Activated T-cell treated with anti-CD3 and anti-CD28 coated beads, Interleukin-2, amount 50 U/mL, for 1 hour (primary cell): ENCODE measurements around the gene EPHA8.
A peak's percentile ranks its signal among the peaks of the same experiment; 100 is the strongest.

Experiments used
- DNase-seq: peaks from one replicate; pipeline ENCODE4 v3.0.0-alpha.2; 2020

The EPHA8 gene

GRCh38 chr1:22625262-22625925 is 62.1 kb downstream of the EPHA8 start:
- no peak for DNase-seq

- DNase-seq, result no peak
These were observed 63.2 kb downstream of the EPHA8 start for GRCh38 chr1:22626237-22627157.

- DNase-seq, result no peak
These were observed 64.0 kb downstream of the EPHA8 start for GRCh38 chr1:22627331-22627730.

- DNase-seq, result no peak
These were observed 65.6 kb downstream of the EPHA8 start for GRCh38 chr1:22628698-22629444.

- no peak for DNase-seq
These were observed 66.6 kb downstream of the EPHA8 start for GRCh38 chr1:22629886-22630285.

- DNase-seq, result no peak
These were observed 70.6 kb downstream of the EPHA8 start for GRCh38 chr1:22633697-22634463.

- DNase-seq, result no peak
These were observed 72.1 kb downstream of the EPHA8 start for GRCh38 chr1:22635436-22635835.

GRCh38 chr1:22636353-22636752 is 73.1 kb downstream of the EPHA8 start, which contains the start of gene C1QA:
Gene C1QA, plus strand, starts transcription at chr1:22636628. Its CDS starts 989 bp downstream, at chr1:22637617.
- no peak for DNase-seq

GRCh38 chr1:22636927-22637326 is 73.6 kb downstream of the EPHA8 start:
- no peak for DNase-seq

- DNase-seq, result no peak
These were observed 74.7 kb downstream of the EPHA8 start for GRCh38 chr1:22637907-22638445.

- no peak for DNase-seq
These were observed 75.4 kb downstream of the EPHA8 start for GRCh38 chr1:22638476-22639234.

- no peak for DNase-seq
These were observed 76.0 kb downstream of the EPHA8 start for GRCh38 chr1:22639286-22639685.

GRCh38 chr1:22641247-22641646 is 78.0 kb downstream of the EPHA8 start:
- DNase-seq, result no peak

GRCh38 chr1:22641906-22642636 is 78.8 kb downstream of the EPHA8 start:
- DNase-seq, result peak; percentile 73

GRCh38 chr1:22643381-22643780 is 80.1 kb downstream of the EPHA8 start, which contains the start of gene C1QC:
Gene C1QC, plus strand, starts transcription at chr1:22643633. Its CDS starts 391 bp downstream, at chr1:22644024.
- DNase-seq, result no peak

- no peak for DNase-seq
These were observed 80.6 kb downstream of the EPHA8 start for GRCh38 chr1:22643928-22644327.

- DNase-seq, result no peak
These were observed 82.6 kb downstream of the EPHA8 start for GRCh38 chr1:22645931-22646330.

GRCh38 chr1:22646384-22646783 is 83.1 kb downstream of the EPHA8 start:
- no peak for DNase-seq

- no peak for DNase-seq
These were observed 86.9 kb downstream of the EPHA8 start for GRCh38 chr1:22650089-22650693.
